Measurements from ENCODE around the gene GPR158. TPM values are rescaled to one million over a fixed set of nuclear protein-coding genes. Genes with fewer than 3 reads are reported as not detected.

GPR158 gene
- total RNA-seq, 4 donors from 2014 or later: 0.18 TPM; not detected in 3

- no peak for DNase-seq (ENCODE audit: low spot score in 2 of 2)
- TF ChIP-seq POLR2AphosphoS5 (IDR thresholded peaks at IDR 0.05): no peak
- TF ChIP-seq EP300 (IDR thresholded peaks at IDR 0.05): no peak
- no peak for TF ChIP-seq POLR2A (IDR thresholded peaks at IDR 0.05)
- no peak for TF ChIP-seq CTCF (IDR thresholded peaks at IDR 0.05)
- Histone ChIP-seq H3K27me3 (no peaks in the 10 kb centered on the region), H3K36me3 (no peaks in the 10 kb centered on the region), H3K4me3 (no peak overlapping the region), H3K9me3 (no peaks in the 10 kb centered on the region), H3K27ac (no peak overlapping the region), H3K4me1 (no peaks in the 10 kb centered on the region)
- 85% methylated on average over 5 of the region's 5 CpGs for WGBS
Observed at GRCh38 chr10:25615926-25616325, 441.1 kb downstream of the GPR158 start.

GRCh38 chr10:25616903-25617592 is 442.2 kb downstream of the GPR158 start:
- no peak overlapping the region for H3K4me3 ChIP-seq
- 90% methylated on average over 1 of the region's 1 CpG for WGBS

GRCh38 chr10:25627606-25628005 is 452.8 kb downstream of the GPR158 start:
- Histone ChIP-seq H3K4me3 (no peak overlapping the region), H3K4me1 (no peaks in the 10 kb centered on the region), H3K27ac (no peak overlapping the region), H3K36me3 (no peaks in the 10 kb centered on the region), H3K27me3 (no peaks in the 10 kb centered on the region), H3K9me3 (no peaks in the 10 kb centered on the region)
- 58% methylated on average over 3 of the region's 3 CpGs for WGBS
- DNase-seq (ENCODE audit: low spot score in 2 of 2): no peak
- TF ChIP-seq POLR2AphosphoS5 (IDR thresholded peaks at IDR 0.05): no peak
- TF ChIP-seq POLR2A (IDR thresholded peaks at IDR 0.05): no peak
- TF ChIP-seq CTCF (IDR thresholded peaks at IDR 0.05): no peak
- TF ChIP-seq EP300 (IDR thresholded peaks at IDR 0.05): no peak

More at GRCh38 chr10:25616903-25617592, 442.2 kb downstream of the GPR158 start:
- Histone ChIP-seq H3K27ac (no peak overlapping the region), H3K27me3 (no peaks in the 10 kb centered on the region), H3K9me3 (no peaks in the 10 kb centered on the region), H3K4me1 (no peaks in the 10 kb centered on the region), H3K36me3 (no peaks in the 10 kb centered on the region)
- DNase-seq (ENCODE audit: low spot score in 2 of 2): no peak
- TF ChIP-seq CTCF (IDR thresholded peaks at IDR 0.05): no peak
- TF ChIP-seq POLR2A (IDR thresholded peaks at IDR 0.05): no peak
- TF ChIP-seq EP300 (IDR thresholded peaks at IDR 0.05): no peak
- no peak for TF ChIP-seq POLR2AphosphoS5 (IDR thresholded peaks at IDR 0.05)

- Histone ChIP-seq H3K4me1 (no peaks in the 10 kb centered on the region), H3K27me3 (no peaks in the 10 kb centered on the region), H3K4me3 (no peak overlapping the region), H3K27ac (no peak overlapping the region), H3K9me3 (no peaks in the 10 kb centered on the region), H3K36me3 (no peaks in the 10 kb centered on the region)
- no peak for DNase-seq (ENCODE audit: low spot score in 2 of 2)
- TF ChIP-seq POLR2AphosphoS5 (IDR thresholded peaks at IDR 0.05) (no peak), EP300 (IDR thresholded peaks at IDR 0.05) (no peak), POLR2A (IDR thresholded peaks at IDR 0.05) (no peak), CTCF (IDR thresholded peaks at IDR 0.05) (no peak)
Observed at GRCh38 chr10:25629333-25629732, 454.5 kb downstream of the GPR158 start.

- H3K27me3 ChIP-seq: no peaks in the 10 kb centered on the region
- WGBS: 64% methylated on average over 4 of the region's 4 CpGs
- no peak for DNase-seq (ENCODE audit: low spot score in 2 of 2)
- H3K4me1 ChIP-seq: no peaks in the 10 kb centered on the region
- no peak overlapping the region for H3K4me3 ChIP-seq
- no peaks in the 10 kb centered on the region for H3K9me3 ChIP-seq
- H3K36me3 ChIP-seq: no peaks in the 10 kb centered on the region
- H3K27ac ChIP-seq: no peak overlapping the region
- TF ChIP-seq CTCF (IDR thresholded peaks at IDR 0.05): no peak
- no peak for TF ChIP-seq EP300 (IDR thresholded peaks at IDR 0.05)
- no peak for TF ChIP-seq POLR2AphosphoS5 (IDR thresholded peaks at IDR 0.05)
- no peak for TF ChIP-seq POLR2A (IDR thresholded peaks at IDR 0.05)
Observed at GRCh38 chr10:25631471-25631870, 456.7 kb downstream of the GPR158 start.
